HL-60 (cell line): ENCODE data around the gene PHC1.

Experiments
- DNase-seq, 2 experiments: peaks; one replicate each; pipeline ENCODE4 v3.0.0-alpha.2; 2010 to 2020; ENCODE audit warnings: low read depth in 1 of 2, low spot score in 1 of 2
- H3K27ac ChIP-seq: fragments of 250-450 bp; sonication (Bioruptor Pico); replicated peaks from 2 replicates; pipeline ENCODE4 v1.5.1; 2020; ENCODE audit warnings: mild to moderate bottlenecking, moderate library complexity
- H3K27me3 ChIP-seq: fragments of 250-450 bp; sonication (Bioruptor Pico); 2 replicates; pipeline ENCODE4 v1.5.1; 2021; ENCODE audit warnings: mild to moderate bottlenecking, moderate library complexity; ENCODE audit not compliant: insufficient read depth, poor library complexity, severe bottlenecking
- H3K4me3 ChIP-seq: replicated peaks from 2 replicates; pipeline ENCODE4 v1.5.1; 2011; ENCODE audit warnings: mild to moderate bottlenecking, control low read depth, low read length; ENCODE audit not compliant: insufficient read depth
- GABPA ChIP-seq: IDR thresholded peaks from 2 replicates; pipeline ENCODE4 v1.6.1; 2012; ENCODE audit warnings: low read depth
- POLR2AphosphoS5 ChIP-seq: IDR thresholded peaks from 2 replicates; pipeline ENCODE4 v1.6.1; 2012; ENCODE audit warnings: low read depth
- REST ChIP-seq: IDR thresholded peaks from 2 replicates; pipeline ENCODE4 v1.6.1; 2012; ENCODE audit warnings: low read depth; ENCODE audit not compliant: insufficient replicate concordance
- SPI1 ChIP-seq: IDR thresholded peaks from 2 replicates; pipeline ENCODE4 v1.6.1; 2012; ENCODE audit warnings: low read depth, mild to moderate bottlenecking, borderline replicate concordance
- TF ChIP-seq, protein P1 (sequence below): IDR thresholded peaks from one replicate; pipeline ENCODE4 v1.5.1; 2011; ENCODE audit warnings: low read length, control low read depth, inconsistent platforms; ENCODE audit not compliant: insufficient read depth

The PHC1 gene

GRCh38 chr12:8912914-8913313 lies 1.4 kb upstream of the PHC1 start:
- Histone ChIP-seq H3K4me3 (no peak overlapping the region), H3K27me3 (peaks cover 9% of the 10 kb centered on the region), H3K27ac (no peak overlapping the region)
- no peak for DNase-seq
- no peak for TF ChIP-seq GABPA
- no peak for TF ChIP-seq SPI1
- TF ChIP-seq, protein P1, sequence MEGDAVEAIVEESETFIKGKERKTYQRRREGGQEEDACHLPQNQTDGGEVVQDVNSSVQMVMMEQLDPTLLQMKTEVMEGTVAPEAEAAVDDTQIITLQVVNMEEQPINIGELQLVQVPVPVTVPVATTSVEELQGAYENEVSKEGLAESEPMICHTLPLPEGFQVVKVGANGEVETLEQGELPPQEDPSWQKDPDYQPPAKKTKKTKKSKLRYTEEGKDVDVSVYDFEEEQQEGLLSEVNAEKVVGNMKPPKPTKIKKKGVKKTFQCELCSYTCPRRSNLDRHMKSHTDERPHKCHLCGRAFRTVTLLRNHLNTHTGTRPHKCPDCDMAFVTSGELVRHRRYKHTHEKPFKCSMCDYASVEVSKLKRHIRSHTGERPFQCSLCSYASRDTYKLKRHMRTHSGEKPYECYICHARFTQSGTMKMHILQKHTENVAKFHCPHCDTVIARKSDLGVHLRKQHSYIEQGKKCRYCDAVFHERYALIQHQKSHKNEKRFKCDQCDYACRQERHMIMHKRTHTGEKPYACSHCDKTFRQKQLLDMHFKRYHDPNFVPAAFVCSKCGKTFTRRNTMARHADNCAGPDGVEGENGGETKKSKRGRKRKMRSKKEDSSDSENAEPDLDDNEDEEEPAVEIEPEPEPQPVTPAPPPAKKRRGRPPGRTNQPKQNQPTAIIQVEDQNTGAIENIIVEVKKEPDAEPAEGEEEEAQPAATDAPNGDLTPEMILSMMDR: no peak
- TF ChIP-seq REST: no peak
- TF ChIP-seq POLR2AphosphoS5: no peak

DNA sequence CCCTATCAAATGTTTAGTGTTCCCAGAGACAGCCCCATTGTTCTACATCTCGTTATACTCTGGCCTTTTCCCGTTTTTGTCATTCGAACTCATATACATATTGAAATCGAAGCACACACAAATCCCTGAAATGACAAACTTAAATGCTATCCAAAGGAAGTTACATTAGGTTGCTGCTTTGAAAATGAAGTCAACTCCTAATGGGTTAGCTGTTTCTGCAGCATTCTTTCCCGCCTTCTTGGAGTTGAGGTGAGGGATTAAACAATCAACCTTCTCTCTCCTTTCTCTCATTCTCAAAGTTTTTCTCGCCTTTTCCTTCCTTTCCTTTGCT lies 642 bp upstream of the PHC1 start:
- peak overlapping the region; percentile 65; the same call in 1 of the 2 replicates for H3K4me3 ChIP-seq
- H3K27me3 ChIP-seq: peaks cover 9% of the 10 kb centered on the region
- no peak for TF ChIP-seq GABPA
- TF ChIP-seq REST: no peak
- no peak for TF ChIP-seq POLR2AphosphoS5
- no peak for TF ChIP-seq SPI1
- TF ChIP-seq, protein P1: no peak
- H3K27ac ChIP-seq: no peak overlapping the region
- no peak for DNase-seq

DNA sequence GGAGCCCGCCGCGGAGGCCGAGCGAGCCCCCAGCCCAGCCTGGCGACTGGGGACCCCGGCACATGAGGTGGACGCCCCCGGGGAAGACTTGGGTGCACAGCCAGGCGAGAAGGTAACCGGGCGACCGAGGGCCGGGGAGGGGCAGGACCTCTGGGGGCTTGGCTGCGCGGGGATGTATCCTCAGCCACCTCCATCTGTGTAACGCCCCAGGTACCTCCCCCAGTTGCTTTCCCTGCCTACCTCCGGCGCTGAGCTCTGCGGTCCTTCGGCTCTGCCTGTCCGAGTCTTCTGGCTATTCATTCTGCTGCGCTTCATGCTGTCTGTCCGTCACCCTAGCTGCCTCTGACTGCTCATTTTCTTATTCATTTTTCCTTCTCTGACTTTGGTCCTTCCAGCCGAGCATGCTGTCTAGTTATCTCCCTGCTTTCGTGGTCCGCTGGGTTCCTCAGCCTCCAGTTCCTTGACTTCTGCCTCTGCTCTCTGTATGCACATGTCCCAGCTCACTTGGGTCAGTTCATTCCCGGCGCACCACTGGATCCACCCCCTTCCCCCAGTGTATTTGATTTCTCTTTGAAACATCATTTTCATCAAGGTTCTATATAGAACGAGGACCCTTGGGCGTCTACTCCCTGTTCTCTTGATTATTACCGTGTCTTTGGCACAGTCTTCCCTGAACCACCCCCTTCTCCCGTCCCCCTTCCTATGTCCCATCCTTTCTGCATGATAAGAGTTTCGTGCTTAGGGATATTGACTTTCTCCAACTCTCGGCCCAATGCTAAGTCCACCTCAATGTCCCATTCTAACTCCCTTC lies 612 bp downstream of the PHC1 start:
- TF ChIP-seq SPI1: no peak
- no peak for TF ChIP-seq REST
- no peak for TF ChIP-seq POLR2AphosphoS5
- no peak for TF ChIP-seq GABPA
- no peak overlapping the region for H3K27ac ChIP-seq
- H3K27me3 ChIP-seq: peaks cover 9% of the 10 kb centered on the region
- peak in 1 of 2 experiments; percentile 2 for DNase-seq
- peak overlapping the region; percentile 65 for H3K4me3 ChIP-seq
